Neural cell (in vitro differentiated cells): ENCODE measurements around the gene ANKLE1. TPM values are rescaled to one million over a fixed set of nuclear protein-coding genes. Genes with fewer than 3 reads are reported as not detected.

Experiments used
- H2AFZ ChIP-seq: fragments of 200-600, 300-800 bp; sonication (generic), shearing (Covaris generic); 2 replicates; pipeline ENCODE4 v1.6.0; 2014; ENCODE audit warnings: low read depth, mild to moderate bottlenecking, antibody characterized with exemption, low read length, moderate library complexity
- H3F3A ChIP-seq: fragments of 200-600 bp; shearing (Covaris generic); 2 replicates; pipeline ENCODE4 v1.6.1; 2016; ENCODE audit warnings: mild to moderate bottlenecking, moderate library complexity, mixed read lengths, antibody characterized with exemption, low read length; ENCODE audit not compliant: insufficient read depth, poor library complexity, severe bottlenecking
- H3K27ac ChIP-seq: fragments of 200-600, 300-800 bp; sonication (generic), shearing (Covaris generic); 2 replicates; pipeline ENCODE4 v1.5.1; 2014; ENCODE audit warnings: mild to moderate bottlenecking, low read length, moderate library complexity
- H3K27me3 ChIP-seq: fragments of 300-800, 200-600 bp; sonication (generic), shearing (Covaris generic); 2 replicates; pipeline ENCODE4 v1.6.0; 2014; ENCODE audit warnings: mild to moderate bottlenecking, low read depth, low read length, moderate library complexity; ENCODE audit not compliant: insufficient read depth
- H3K36me3 ChIP-seq: fragments of 300-800, 200-600 bp; sonication (generic), shearing (Covaris generic); 2 replicates; pipeline ENCODE4 v1.5.1; 2014; ENCODE audit warnings: mild to moderate bottlenecking, antibody characterized with exemption, low read length, moderate library complexity; ENCODE audit not compliant: insufficient read depth
- H3K4me2 ChIP-seq: fragments of 300-800, 200-600 bp; sonication (generic), shearing (Covaris generic); 2 replicates; pipeline ENCODE4 v1.6.0; 2014; ENCODE audit warnings: mild to moderate bottlenecking, low read length
- H3K4me3 ChIP-seq: fragments of 300-800, 200-600 bp; sonication (generic), shearing (Covaris generic); 2 replicates; pipeline ENCODE4 v1.5.1; 2014; ENCODE audit warnings: mild to moderate bottlenecking, low read length, moderate library complexity
- H3K79me2 ChIP-seq: fragments of 200-600 bp; shearing (Covaris generic); replicated peaks from 2 replicates; pipeline ENCODE4 v1.6.0; 2014; ENCODE audit warnings: mild to moderate bottlenecking, low read length, moderate library complexity; ENCODE audit not compliant: insufficient read depth
- H3K9ac ChIP-seq: fragments of 300-800, 200-600 bp; sonication (generic), shearing (Covaris generic); 2 replicates; pipeline ENCODE4 v1.6.1; 2016; ENCODE audit warnings: mild to moderate bottlenecking, low read length, mixed read lengths
- H3K9me2 ChIP-seq: fragments of 200-600 bp; shearing (Covaris generic); 2 replicates; pipeline ENCODE4 v1.6.1; 2016; ENCODE audit warnings: mild to moderate bottlenecking, low read length, mixed read lengths; ENCODE audit not compliant: insufficient read depth
- H3K9me3 ChIP-seq: fragments of 200-600, 300-800 bp; sonication (generic), shearing (Covaris generic); 2 replicates; pipeline ENCODE4 v1.6.1; 2016; ENCODE audit warnings: mild to moderate bottlenecking, mixed run types, low read length, moderate library complexity, mixed read lengths
- H4K20me1 ChIP-seq: fragments of 200-600 bp; shearing (Covaris generic); 2 replicates; pipeline ENCODE4 v1.6.1; 2016; ENCODE audit warnings: mild to moderate bottlenecking, mixed run types; ENCODE audit not compliant: insufficient read depth
- CTCF ChIP-seq: fragments of 450-650 bp; IDR thresholded peaks from 2 replicates; pipeline ENCODE4 v1.5.1; 2014; ENCODE audit warnings: antibody characterized with exemption, mild to moderate bottlenecking, moderate library complexity; ENCODE audit not compliant: poor library complexity, severe bottlenecking
- EP300 ChIP-seq: fragments of 450-650 bp; conservative IDR thresholded peaks from 2 replicates; pipeline ENCODE4 v1.6.1; 2014; ENCODE audit warnings: antibody characterized with exemption, mild to moderate bottlenecking, moderate library complexity; ENCODE audit not compliant: poor library complexity, severe bottlenecking
- EZH2 ChIP-seq: fragments of 200-600, 300-800 bp; shearing (Covaris generic), sonication (generic); IDR thresholded peaks from 2 replicates; pipeline ENCODE4 v1.6.1; 2014; ENCODE audit warnings: antibody characterized with exemption, low read length, borderline replicate concordance, mild to moderate bottlenecking; ENCODE audit not compliant: insufficient read depth, poor library complexity, severe bottlenecking
- MXI1 ChIP-seq: fragments of 450-650 bp; conservative IDR thresholded peaks from 2 replicates; pipeline ENCODE4 v1.6.1; 2014; ENCODE audit warnings: antibody characterized with exemption, mild to moderate bottlenecking; ENCODE audit not compliant: poor library complexity, severe bottlenecking
- POLR2AphosphoS5 ChIP-seq: IDR thresholded peaks from 2 replicates; pipeline ENCODE4 v1.6.1; 2012
- RAD21 ChIP-seq: fragments of 450-650 bp; conservative IDR thresholded peaks from 2 replicates; pipeline ENCODE4 v1.6.1; 2014; ENCODE audit warnings: antibody characterized with exemption, mild to moderate bottlenecking, moderate library complexity
- REST ChIP-seq: IDR thresholded peaks from 2 replicates; pipeline ENCODE4 v1.6.1; 2012; ENCODE audit warnings: borderline replicate concordance
- SMC3 ChIP-seq: fragments of 450-650 bp; conservative IDR thresholded peaks from 2 replicates; pipeline ENCODE4 v1.6.1; 2014; ENCODE audit warnings: antibody characterized with exemption, mild to moderate bottlenecking, moderate library complexity; ENCODE audit not compliant: poor library complexity
- TAF1 ChIP-seq: IDR thresholded peaks from 2 replicates; pipeline ENCODE4 v1.6.1; 2012; ENCODE audit warnings: low read depth
- polyA plus RNA-seq: library from polyadenylated mRNA; depleted of rRNA; stranded (reverse); fragments of >200 nt; gene quantifications from 2 replicates; pipeline ENCODE4 v1.2.3, GENCODE V29; 2014

Gene ANKLE1
- polyA plus RNA-seq, 1 donor from 2014 or later, result 9.3 TPM

- Histone ChIP-seq H3F3A (no peaks in the 10 kb centered on the region), H4K20me1 (no peaks in the 10 kb centered on the region), H3K27ac (no peak overlapping the region), H3K36me3 (no peaks in the 10 kb centered on the region), H3K9me2 (no peaks in the 10 kb centered on the region), H3K79me2 (peaks cover 13% of the 10 kb centered on the region), H3K4me2 (no peak overlapping the region), H3K9ac (no peak overlapping the region), H3K9me3 (no peaks in the 10 kb centered on the region), H2AFZ (no peak overlapping the region), H3K4me3 (no peak overlapping the region), H3K27me3 (no peaks in the 10 kb centered on the region)
- TF ChIP-seq EP300, result no peak
- TF ChIP-seq REST, result no peak
- no peak for TF ChIP-seq TAF1
- no peak for TF ChIP-seq RAD21
- TF ChIP-seq POLR2AphosphoS5, result no peak
- TF ChIP-seq SMC3, result no peak
- TF ChIP-seq CTCF, result no peak
- TF ChIP-seq MXI1, result no peak
- TF ChIP-seq EZH2, result no peak
These were observed 31.7 kb upstream of the ANKLE1 start for GRCh38 chr19:17249887-17250548.

DNA sequence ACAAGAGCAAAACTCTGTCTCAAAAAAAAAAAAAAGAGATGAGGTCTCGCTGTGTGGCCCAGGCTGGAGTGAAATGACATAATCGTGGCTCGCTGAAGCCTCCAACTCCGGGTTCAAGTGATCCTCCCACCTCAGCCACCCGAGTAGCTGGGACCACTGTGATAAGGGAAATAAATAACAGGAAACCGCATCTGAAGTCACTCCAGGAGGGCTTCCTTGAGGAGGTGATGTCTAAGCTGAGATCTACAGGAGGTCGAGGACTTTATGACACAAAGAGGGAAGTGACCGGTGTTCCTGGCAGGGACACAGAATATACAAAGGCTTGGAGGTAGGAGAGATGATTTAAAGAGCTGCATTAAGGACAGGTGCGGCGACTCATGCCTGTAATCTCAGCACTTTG is 27.1 kb upstream of the ANKLE1 start:
- Histone ChIP-seq H3K4me3 (no peak overlapping the region), H3K79me2 (no peaks in the 10 kb centered on the region), H3K4me2 (no peak overlapping the region), H3K9me2 (no peaks in the 10 kb centered on the region), H3K27ac (no peak overlapping the region), H3F3A (no peaks in the 10 kb centered on the region), H3K36me3 (no peaks in the 10 kb centered on the region), H3K9me3 (peaks cover 7% of the 10 kb centered on the region), H2AFZ (no peak overlapping the region), H4K20me1 (no peaks in the 10 kb centered on the region), H3K27me3 (no peaks in the 10 kb centered on the region), H3K9ac (no peak overlapping the region)
- TF ChIP-seq TAF1 (no peak), POLR2AphosphoS5 (no peak), RAD21 (no peak), EZH2 (no peak), MXI1 (no peak), REST (no peak), CTCF (no peak), SMC3 (no peak), EP300 (no peak)
